Stimulated activated CD8-positive, alpha-beta memory T cell treated with anti-CD3 and anti-CD28 coated beads, Interleukin-12 subunit alpha, Interleukin-12 subunit beta, amount 100 ng/mL, for 24 hours (primary cell): ENCODE measurements around the gene ADGRF5.
"Not testable (repeated sequence)": the region's sequence is repeated elsewhere in the genome, so short reads cannot be mapped to it uniquely, and the experiment has no call there.

Source experiments
- DNase-seq: peaks from one replicate; pipeline ENCODE4 v3.0.0-alpha.2; 2020; ENCODE audit errors: extremely low read depth

Gene ADGRF5

GRCh38 chr6:46894433-46894832, 27.3 kb downstream of the ADGRF5 start:
- DNase-seq = no peak

- no peak for DNase-seq
These were observed 28.1 kb downstream of the ADGRF5 start for GRCh38 chr6:46893648-46894047.

- DNase-seq = no peak
These were observed 30.4 kb downstream of the ADGRF5 start for GRCh38 chr6:46891252-46891795.

- DNase-seq = no peak
These were observed 33.2 kb downstream of the ADGRF5 start for GRCh38 chr6:46888578-46888977.

- no peak for DNase-seq
These were observed 33.7 kb downstream of the ADGRF5 start for GRCh38 chr6:46888031-46888430.

GRCh38 chr6:46882645-46883044, 39.1 kb downstream of the ADGRF5 start:
- no peak for DNase-seq

GRCh38 chr6:46879003-46879402, 42.7 kb downstream of the ADGRF5 start:
- DNase-seq = no peak

- no peak for DNase-seq
These were observed 45.6 kb downstream of the ADGRF5 start for GRCh38 chr6:46876126-46876525.

- no peak for DNase-seq
These were observed 54.3 kb downstream of the ADGRF5 start for GRCh38 chr6:46867411-46867810.

GRCh38 chr6:46865221-46865620, 56.5 kb downstream of the ADGRF5 start:
- DNase-seq = no peak

- DNase-seq = no peak
These were observed 57.9 kb downstream of the ADGRF5 start for GRCh38 chr6:46863791-46864190.

GRCh38 chr6:46862381-46862780, 59.4 kb downstream of the ADGRF5 start:
- no peak for DNase-seq

GRCh38 chr6:46855966-46856365, 65.8 kb downstream of the ADGRF5 start:
- DNase-seq = not testable (repeated sequence)

- DNase-seq = not testable (repeated sequence)
These were observed 70.2 kb downstream of the ADGRF5 start for GRCh38 chr6:46851576-46851975.

GRCh38 chr6:46850792-46851191, 70.9 kb downstream of the ADGRF5 start:
- no peak for DNase-seq

- DNase-seq = no peak
These were observed 72.4 kb downstream of the ADGRF5 start for GRCh38 chr6:46849361-46849690.

- peak; percentile 20 for DNase-seq
These were observed 72.9 kb downstream of the ADGRF5 start for GRCh38 chr6:46848684-46849360.

- DNase-seq = no peak
These were observed 76.6 kb downstream of the ADGRF5 start for GRCh38 chr6:46845126-46845525.

GRCh38 chr6:46842252-46842846, 79.4 kb downstream of the ADGRF5 start:
- DNase-seq = not testable (repeated sequence)

- DNase-seq = no peak
These were observed 83.7 kb downstream of the ADGRF5 start for GRCh38 chr6:46838033-46838432.

GRCh38 chr6:46834991-46835390, 86.7 kb downstream of the ADGRF5 start:
- DNase-seq = not testable (repeated sequence)

GRCh38 chr6:46834257-46834916, 87.4 kb downstream of the ADGRF5 start:
- DNase-seq = not testable (repeated sequence)

GRCh38 chr6:46832816-46833215, 88.9 kb downstream of the ADGRF5 start:
- DNase-seq = no peak
